Vagina (tissue), 2 donors: ENCODE measurements around the gene SUPT16H. TPM values are rescaled to one million over a fixed set of nuclear protein-coding genes. Genes with fewer than 3 reads are reported as not detected.

ENCODE experiments used
- DNase-seq, 2 donors: peaks; one replicate each; pipeline ENCODE4 v3.0.0-alpha.2; 2017; ENCODE audit errors: extremely low spot score in 2 of 2
- H3K27ac ChIP-seq: fragments of 200-600 bp; sonication (generic); one replicate; pipeline ENCODE4 v1.5.1; 2019
- H3K27me3 ChIP-seq: fragments of 200-600 bp; sonication (generic); one replicate; pipeline ENCODE4 v1.5.1; 2019
- H3K36me3 ChIP-seq, 2 donors: fragments of 200-600 bp; sonication (generic); one replicate each; pipeline ENCODE4 v1.5.1; 2017 to 2019
- H3K4me1 ChIP-seq: fragments of 200-600 bp; sonication (generic); one replicate; pipeline ENCODE4 v1.5.1; 2019
- H3K4me3 ChIP-seq, 2 donors: fragments of 200-600 bp; sonication (generic); 1 replicate in 1 of 2; 2 replicates in 1 of 2; pipeline ENCODE4 v1.5.1; 2016 to 2019
- H3K9me3 ChIP-seq: fragments of 200-600 bp; sonication (generic); one replicate; pipeline ENCODE4 v1.5.1; 2019
- CTCF ChIP-seq, 3 experiments: fragments of 450-650 bp in 2 of 3; fragments of 200-600 bp in 1 of 3; sonication (generic) in 1 of 3; IDR thresholded peaks; one replicate each; pipeline ENCODE4 v1.5.1; 2017 to 2019; ENCODE audit warnings: antibody characterized with exemption in 3 of 3, mild to moderate bottlenecking in 2 of 3, moderate library complexity in 2 of 3
- POLR2A ChIP-seq, 2 donors: fragments of 450-650 bp; IDR thresholded peaks; one replicate each; pipeline ENCODE4 v1.6.1; 2017; ENCODE audit warnings: antibody characterized with exemption in 2 of 2, mild to moderate bottlenecking in 2 of 2, moderate library complexity in 2 of 2
- POLR2AphosphoS5 ChIP-seq, 2 donors: sonication (generic); formaldehyde crosslinking; IDR thresholded peaks; one replicate each; pipeline ENCODE4 v1.9.0; 2017; ENCODE audit warnings: antibody characterized with exemption in 2 of 2, mild to moderate bottlenecking in 2 of 2, low read depth in 1 of 2; ENCODE audit not compliant: insufficient read depth in 1 of 2
- intact Hi-C: fragments of 100-400 bp; cut with DNase I; formaldehyde crosslinking; loops from one replicate; pipeline ENCODE4 v1.15.1; 2023
- total RNA-seq: library from RNA; depleted of rRNA; stranded (reverse); fragments of >200 nt; gene quantifications from one replicate; pipeline ENCODE4 v1.2.3, GENCODE V29; 2016

Gene SUPT16H
- total RNA-seq, 1 donor from 2014 or later, result 50.1 TPM

GRCh38 chr14:21347201-21347600, 36.6 kb downstream of the SUPT16H start:
- intact Hi-C loops, result no loop called here
- no peak for DNase-seq
- no peak overlapping the region for H3K27ac ChIP-seq
- no peak for TF ChIP-seq POLR2AphosphoS5 (IDR thresholded peaks at IDR 0.05; ENCODE audit: insufficient read depth in 1 of 2, low read depth in 1 of 2)
- no peaks in the 10 kb centered on the region for H3K27me3 ChIP-seq
- H3K4me1 ChIP-seq, result no peaks in the 10 kb centered on the region
- H3K4me3 ChIP-seq, result no peak overlapping the region
- peaks cover 0 to 7% of the 10 kb centered on the region in 2 donors for H3K36me3 ChIP-seq
- H3K9me3 ChIP-seq, result no peaks in the 10 kb centered on the region

GRCh38 chr14:21346532-21347135, 37.2 kb downstream of the SUPT16H start:
- H3K4me3 ChIP-seq, result no peak overlapping the region
- peaks cover 0 to 4% of the 10 kb centered on the region in 2 donors for H3K36me3 ChIP-seq
- DNase-seq, result no peak
- no peaks in the 10 kb centered on the region for H3K4me1 ChIP-seq
- intact Hi-C loops, result no loop called here
- H3K9me3 ChIP-seq, result no peaks in the 10 kb centered on the region
- no peaks in the 10 kb centered on the region for H3K27me3 ChIP-seq
- TF ChIP-seq CTCF (IDR thresholded peaks at IDR 0.05) (no peak), POLR2A (IDR thresholded peaks at IDR 0.05) (no peak), POLR2AphosphoS5 (IDR thresholded peaks at IDR 0.05; ENCODE audit: insufficient read depth in 1 of 2, low read depth in 1 of 2) (no peak)
- no peak overlapping the region for H3K27ac ChIP-seq

- Histone ChIP-seq H3K27me3 (no peaks in the 10 kb centered on the region), H3K36me3 (no peaks in the 10 kb centered on the region), H3K4me1 (no peaks in the 10 kb centered on the region), H3K4me3 (no peak overlapping the region), H3K27ac (no peak overlapping the region), H3K9me3 (no peaks in the 10 kb centered on the region)
- DNase-seq, result no peak
- TF ChIP-seq POLR2A (IDR thresholded peaks at IDR 0.05) (no peak), POLR2AphosphoS5 (IDR thresholded peaks at IDR 0.05; ENCODE audit: insufficient read depth in 1 of 2, low read depth in 1 of 2) (no peak)
- intact Hi-C loops, result no loop called here
Observed at GRCh38 chr14:21343035-21343794, 40.6 kb downstream of the SUPT16H start.

GRCh38 chr14:21334202-21334906, 49.5 kb downstream of the SUPT16H start:
- Histone ChIP-seq H3K27me3 (no peaks in the 10 kb centered on the region), H3K27ac (no peak overlapping the region), H3K36me3 (no peaks in the 10 kb centered on the region), H3K4me3 (no peak overlapping the region), H3K9me3 (no peaks in the 10 kb centered on the region), H3K4me1 (no peaks in the 10 kb centered on the region)
- TF ChIP-seq POLR2A (IDR thresholded peaks at IDR 0.05) (no peak), CTCF (IDR thresholded peaks at IDR 0.05) (no peak), POLR2AphosphoS5 (IDR thresholded peaks at IDR 0.05; ENCODE audit: insufficient read depth in 1 of 2, low read depth in 1 of 2) (no peak)
- intact Hi-C loops, result no loop called here
- no peak for DNase-seq

GRCh38 chr14:21332950-21333349, 50.9 kb downstream of the SUPT16H start:
- Histone ChIP-seq H3K9me3 (no peaks in the 10 kb centered on the region), H3K27ac (no peak overlapping the region), H3K27me3 (no peaks in the 10 kb centered on the region), H3K4me3 (no peak overlapping the region), H3K36me3 (no peaks in the 10 kb centered on the region), H3K4me1 (no peaks in the 10 kb centered on the region)
- no peak for DNase-seq
- TF ChIP-seq POLR2AphosphoS5 (IDR thresholded peaks at IDR 0.05; ENCODE audit: insufficient read depth in 1 of 2, low read depth in 1 of 2), result no peak
- no peak for TF ChIP-seq POLR2A (IDR thresholded peaks at IDR 0.05)
- no peak for TF ChIP-seq CTCF (IDR thresholded peaks at IDR 0.05)
- intact Hi-C loops, result no loop called here
